ENCODE results near the gene ANKRD18B. TPM values are rescaled to one million over a fixed set of nuclear protein-coding genes. Genes with fewer than 3 reads are reported as not detected.
A peak's percentile ranks its signal among the peaks of the same experiment; 100 is the strongest.
"Not testable (repeated sequence)": the region's sequence is repeated elsewhere in the genome, so short reads cannot be mapped to it uniquely, and the experiment has no call there.

Gene ANKRD18B
- total RNA-seq, 1 donor from 2014 or later: 1.7 TPM

GRCh38 chr9:33612410-33612809 is 88.4 kb downstream of the ANKRD18B start:
- DNase-seq: not testable (repeated sequence)

DNA sequence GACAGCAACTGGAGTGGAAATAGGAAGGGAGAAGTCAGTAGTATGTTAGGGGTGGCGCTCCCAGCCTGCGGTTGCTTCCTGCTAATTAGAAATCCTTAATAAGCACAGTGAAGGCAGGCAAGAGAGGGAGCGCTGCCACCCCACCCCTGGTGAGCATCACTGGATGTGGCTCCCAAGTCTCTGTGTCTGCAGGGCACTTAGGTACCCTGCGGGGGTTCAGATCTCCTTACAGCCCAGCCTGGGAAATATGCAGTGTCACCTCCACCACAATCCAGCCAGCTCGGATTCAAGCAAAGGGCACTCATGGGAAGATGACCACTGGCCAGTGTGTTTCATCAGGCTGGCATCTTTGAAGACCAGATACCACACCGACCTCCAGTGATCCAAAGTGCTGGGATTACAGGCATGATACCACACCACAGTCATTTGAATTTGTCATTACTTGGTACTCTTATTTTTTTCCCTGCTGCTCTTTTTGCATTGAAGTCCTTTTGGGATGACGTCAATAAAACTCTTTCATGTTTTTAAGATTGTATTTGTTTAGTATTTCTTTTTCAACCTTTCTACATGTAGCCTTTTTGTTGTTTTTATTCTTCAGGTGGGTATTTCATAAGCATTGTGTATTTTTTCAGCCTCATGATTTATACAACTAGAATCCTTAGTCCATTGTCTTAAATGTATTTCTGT is 90.1 kb downstream of the ANKRD18B start:
- DNase-seq: no peak

GRCh38 chr9:33618370-33618769 is 94.3 kb downstream of the ANKRD18B start:
- not testable (repeated sequence) for DNase-seq

- DNase-seq: peak; percentile 40
These were observed 95.8 kb downstream of the ANKRD18B start for GRCh38 chr9:33619666-33620404.

GRCh38 chr9:33620738-33621439 is 96.8 kb downstream of the ANKRD18B start:
- peak; percentile 76 for DNase-seq

Small RNA genes within 50 kb of the gene (small RNA-seq; reads per million reads assigned to genes)
- gene AL139008.1 (ENCODE audit: low replicate concordance) (not detected), gene PRSS3P4 (ENCODE audit: low replicate concordance) (not detected)

Other genes with a start within 250 kb of the ANKRD18B start
- gene NFX1, start 233.7 kb upstream of the ANKRD18B start, total RNA-seq: 29.0 TPM
- gene AQP7, start 121.7 kb upstream of the ANKRD18B start, total RNA-seq: 37.0 TPM
- 169 TPM for gene AQP3, start 76.7 kb upstream of the ANKRD18B start, total RNA-seq
- gene NOL6, start 50.3 kb upstream of the ANKRD18B start, total RNA-seq: 21.2 TPM